Activated naive CD4-positive, alpha-beta T cell treated with Interleukin-2 at 50 U/mL for 16 hours (primary cell): ENCODE measurements around the gene PI4KA.
"Not testable (repeated sequence)": the region's sequence is repeated elsewhere in the genome, so short reads cannot be mapped to it uniquely, and the experiment has no call there.

Experiments used
- DNase-seq: peaks from one replicate; pipeline ENCODE4 v3.0.0-alpha.2; 2020

The PI4KA gene

DNA sequence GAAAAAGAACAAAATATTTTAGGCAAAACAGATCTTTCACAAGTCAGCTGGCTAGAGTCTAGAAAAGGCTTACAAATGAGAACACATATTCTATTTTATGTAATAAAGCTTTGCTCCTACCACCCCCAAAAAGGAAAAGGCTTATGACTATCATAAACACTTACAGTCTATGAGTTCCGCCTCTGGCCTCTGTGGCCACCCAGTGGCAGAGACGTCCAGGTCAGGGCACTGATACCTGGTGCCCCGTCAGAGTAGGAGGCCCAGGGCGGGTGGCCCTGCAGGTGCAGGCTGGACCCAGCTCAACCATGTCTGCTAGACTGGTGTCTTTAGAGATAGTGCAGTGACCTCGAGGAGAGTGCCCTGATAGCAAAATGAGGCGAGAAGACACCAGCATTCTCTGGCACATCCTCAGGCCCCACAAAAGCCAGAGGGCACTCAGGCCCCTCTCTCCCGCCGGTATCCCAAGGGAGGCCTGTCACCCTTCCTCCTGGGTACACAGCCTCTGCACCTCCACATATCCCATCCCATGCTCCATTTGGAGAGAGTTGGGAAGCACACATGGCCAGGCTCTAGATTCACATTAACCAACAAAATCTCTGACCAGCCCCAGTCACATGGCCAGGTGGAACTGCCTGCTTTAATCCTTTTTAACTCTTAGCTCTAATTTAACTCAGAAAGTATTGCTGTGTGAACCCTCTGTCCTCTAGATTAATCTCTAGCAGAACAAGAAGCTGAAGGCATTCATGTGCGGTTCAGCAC, 112.0 kb downstream of the PI4KA start:
- DNase-seq: no peak

DNA sequence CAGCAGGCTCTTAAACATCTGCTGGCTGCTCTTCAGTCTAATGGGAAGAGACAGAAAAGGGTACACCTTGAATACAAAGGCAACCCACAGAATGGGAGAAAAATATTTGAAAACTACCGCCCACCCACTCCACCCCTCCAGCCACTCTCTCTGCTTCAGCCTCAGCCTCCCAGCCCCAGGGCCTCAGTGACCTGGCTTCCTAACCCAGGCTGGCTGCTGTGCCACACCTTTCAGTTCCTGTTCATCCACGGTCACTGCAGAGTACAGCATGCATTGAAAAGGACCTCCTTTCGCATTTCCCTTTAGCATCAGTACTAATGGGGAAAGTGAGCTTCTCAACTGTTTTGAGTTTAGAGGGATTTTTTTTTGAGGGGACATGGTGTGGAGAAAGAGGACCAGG, 113.5 kb downstream of the PI4KA start:
- no peak for DNase-seq

DNA sequence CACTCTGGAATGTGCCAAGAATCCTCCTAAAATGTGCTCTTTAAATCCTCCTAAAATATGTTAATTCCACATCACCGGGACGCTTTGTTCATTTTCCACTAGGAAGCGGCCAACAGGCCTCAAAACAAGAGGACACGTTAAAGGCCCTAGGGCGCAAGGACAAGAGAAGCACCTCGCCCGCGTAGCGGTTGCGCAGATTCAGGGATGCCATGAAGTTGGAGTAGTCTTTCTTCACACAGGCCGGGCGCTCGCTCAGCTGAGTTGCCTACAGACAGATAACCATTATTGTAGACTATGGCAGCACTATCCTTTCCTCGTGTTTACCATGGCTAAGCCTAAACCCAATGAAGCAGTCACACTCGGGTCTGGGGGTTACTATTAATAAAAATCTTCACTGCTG, 114.2 kb downstream of the PI4KA start:
- DNase-seq: no peak

DNA sequence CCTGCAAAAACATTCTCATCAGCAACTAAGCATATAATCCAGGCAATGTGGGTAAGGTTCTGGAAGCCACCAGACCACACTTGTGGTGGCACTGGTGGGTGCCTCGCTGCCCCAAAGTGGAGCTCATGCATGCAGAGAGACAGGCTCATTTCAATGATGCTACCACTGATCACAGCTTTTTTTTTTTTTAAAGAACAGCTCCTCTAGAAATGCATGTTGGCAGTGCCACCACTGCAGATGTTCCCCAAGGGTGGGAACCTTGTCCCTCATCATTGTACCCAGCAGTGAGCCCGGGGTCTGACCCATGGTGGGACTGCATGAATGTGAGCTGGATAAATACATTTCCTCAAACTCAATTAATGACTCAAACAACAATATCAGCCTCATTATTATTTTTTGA, 115.8 kb downstream of the PI4KA start:
- DNase-seq: no peak

DNA sequence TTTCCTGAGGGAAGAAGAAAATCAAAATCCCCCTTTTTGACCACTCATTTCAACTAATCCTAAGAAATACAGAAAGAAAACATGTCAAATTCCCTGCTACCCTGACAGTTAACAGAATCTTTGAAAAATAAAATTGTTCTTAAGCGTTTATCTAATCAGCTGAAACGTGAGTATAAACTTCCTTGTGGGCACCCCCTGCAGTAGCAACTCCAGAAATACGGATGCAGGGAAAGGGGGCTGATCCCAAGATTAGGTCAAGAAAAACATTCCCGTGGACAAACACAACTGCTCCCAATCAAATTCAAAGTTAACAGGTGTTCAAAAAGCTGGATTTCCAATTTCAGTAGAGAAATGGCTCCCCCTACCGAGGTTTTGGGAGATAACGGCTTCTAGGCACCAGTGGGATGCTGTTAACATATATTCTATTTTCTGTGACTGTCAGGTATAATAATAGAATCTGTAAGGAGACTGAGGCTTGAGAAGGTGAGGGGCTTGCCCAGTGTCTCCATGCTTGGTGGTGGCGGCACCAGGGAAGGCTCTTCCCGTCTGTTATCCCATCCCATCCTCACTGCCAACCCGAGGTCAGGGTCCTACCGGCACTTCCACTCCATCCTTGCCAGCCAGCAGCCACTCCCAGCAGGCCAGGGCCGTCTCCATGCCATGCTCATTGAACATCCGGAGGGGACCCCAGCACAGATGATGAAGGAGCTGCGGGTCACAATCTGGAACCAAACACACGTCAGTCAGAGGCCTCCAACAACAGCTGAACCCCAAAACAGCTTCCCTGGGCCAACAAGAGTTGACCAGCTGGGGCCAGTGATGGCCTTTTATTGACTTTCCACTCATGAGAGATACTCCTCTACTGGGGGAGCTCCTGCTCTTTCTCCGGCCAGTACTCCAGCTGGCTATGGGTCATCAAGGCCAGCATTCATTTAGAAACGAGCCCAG, 116.7 kb downstream of the PI4KA start:
- peak; percentile 40 for DNase-seq

DNA sequence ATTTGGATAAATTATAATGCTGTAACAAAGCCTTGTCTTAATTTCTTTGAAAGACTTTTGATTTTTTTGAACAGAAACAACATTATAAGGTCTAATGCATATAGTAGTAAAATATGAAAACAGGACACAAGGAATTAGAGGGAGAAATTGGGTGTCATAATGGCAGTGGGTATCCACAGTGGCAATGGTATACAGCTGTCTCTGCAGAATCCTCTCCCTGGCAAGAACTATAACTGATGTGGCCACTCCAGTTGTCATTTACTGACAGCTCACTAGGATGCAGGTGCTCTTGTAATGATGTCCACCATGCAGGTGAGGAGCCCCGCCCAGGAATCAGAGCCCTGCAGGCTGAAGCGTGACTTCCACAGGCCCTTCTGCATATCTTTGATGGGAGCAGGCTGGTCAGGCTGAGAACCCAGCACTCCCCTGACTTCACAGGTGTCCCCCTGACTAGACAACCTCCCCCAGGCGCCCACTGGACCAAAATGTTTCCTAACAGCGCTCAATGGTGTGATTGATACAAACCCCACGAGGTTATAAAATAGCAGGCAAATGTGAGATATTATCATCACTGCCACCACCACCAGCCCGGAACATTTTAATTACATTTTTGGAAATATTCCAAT, 117.5 kb downstream of the PI4KA start:
- DNase-seq: no peak

DNA sequence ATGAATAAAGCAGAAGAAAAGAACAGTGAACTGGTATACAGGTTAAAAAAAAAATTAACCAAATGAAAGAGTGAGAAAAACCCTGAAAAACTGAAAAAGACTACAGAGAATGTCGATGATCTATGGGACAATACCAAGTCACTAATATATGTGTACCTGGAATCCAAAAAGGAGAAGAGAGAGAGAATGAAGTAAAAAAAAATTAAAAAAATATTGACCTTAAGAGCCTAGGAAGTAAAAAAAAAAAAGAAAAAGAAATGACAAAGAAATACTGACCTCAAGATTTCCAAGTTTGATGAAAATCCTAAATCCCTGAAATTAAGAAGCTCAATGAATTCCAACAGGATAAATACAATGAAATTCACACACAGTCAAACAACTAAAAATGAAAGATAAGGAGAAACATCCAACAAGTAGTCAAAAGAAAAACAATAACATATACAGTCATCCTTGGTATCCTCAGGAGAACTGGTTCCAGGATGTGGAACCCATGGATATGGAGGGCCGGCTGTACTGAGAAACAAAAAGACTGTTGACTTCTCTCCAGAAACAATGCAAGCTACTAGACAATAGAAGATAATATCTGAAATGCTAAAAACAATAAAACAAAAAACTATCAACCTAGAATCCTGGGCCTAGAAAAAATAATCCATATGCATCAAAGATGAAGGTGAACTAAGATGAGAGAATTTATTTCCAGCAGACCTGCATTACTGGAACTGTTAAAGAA, 118.2 kb downstream of the PI4KA start:
- DNase-seq: no peak

DNA sequence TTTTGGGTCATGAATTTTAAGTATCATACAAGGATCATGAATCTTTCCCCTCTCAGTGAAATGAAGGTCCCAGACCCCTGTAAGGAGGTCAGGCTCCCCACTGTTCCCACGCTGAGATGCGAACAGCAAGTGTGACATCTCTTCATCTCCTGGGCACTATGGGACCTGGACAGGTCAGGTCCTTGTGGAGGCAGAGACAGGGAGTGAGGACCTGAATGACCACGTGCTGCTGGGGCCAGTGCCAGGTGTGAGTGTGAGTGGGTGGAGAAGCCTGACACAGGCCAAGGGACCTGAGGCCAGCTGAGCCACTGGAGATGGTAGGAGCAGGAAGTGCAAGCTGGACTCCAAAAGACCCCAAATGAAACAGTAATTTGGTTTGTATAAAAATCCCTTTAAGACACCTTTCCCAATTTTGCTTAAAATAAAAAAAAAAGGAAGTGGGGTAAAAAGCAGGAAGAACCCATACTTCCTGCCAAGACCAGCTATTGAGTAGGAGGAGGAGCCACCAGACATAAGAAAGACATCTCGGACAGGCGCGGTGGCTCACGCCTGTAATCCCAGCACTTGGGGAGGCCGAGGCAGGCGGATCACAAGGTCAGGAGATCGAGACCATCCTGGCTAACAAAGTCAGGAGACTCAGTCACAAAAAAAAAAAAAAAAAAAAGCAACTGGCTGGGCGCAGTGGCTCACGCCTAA, 120.1 kb downstream of the PI4KA start:
- no peak for DNase-seq

DNA sequence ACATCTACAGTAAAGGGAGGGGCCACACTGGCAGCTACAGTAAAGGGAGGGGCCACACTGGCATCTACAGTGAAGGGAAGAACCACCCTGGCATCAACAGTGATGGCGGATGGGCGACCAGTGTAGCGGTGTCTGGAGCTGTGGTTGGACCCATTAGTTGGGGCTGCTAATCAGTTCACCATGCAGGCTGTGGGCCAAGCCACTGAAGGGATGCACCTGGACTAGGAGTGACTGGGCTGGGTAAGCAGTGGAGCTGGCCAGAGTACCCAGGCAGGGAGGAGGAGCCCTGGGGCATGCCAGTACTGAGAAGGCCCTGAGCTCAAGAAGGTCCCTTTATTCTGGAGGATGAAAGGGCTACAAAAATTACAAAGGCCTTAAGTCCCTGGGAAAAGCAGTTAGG, 121.7 kb downstream of the PI4KA start:
- DNase-seq: not testable (repeated sequence)

DNA sequence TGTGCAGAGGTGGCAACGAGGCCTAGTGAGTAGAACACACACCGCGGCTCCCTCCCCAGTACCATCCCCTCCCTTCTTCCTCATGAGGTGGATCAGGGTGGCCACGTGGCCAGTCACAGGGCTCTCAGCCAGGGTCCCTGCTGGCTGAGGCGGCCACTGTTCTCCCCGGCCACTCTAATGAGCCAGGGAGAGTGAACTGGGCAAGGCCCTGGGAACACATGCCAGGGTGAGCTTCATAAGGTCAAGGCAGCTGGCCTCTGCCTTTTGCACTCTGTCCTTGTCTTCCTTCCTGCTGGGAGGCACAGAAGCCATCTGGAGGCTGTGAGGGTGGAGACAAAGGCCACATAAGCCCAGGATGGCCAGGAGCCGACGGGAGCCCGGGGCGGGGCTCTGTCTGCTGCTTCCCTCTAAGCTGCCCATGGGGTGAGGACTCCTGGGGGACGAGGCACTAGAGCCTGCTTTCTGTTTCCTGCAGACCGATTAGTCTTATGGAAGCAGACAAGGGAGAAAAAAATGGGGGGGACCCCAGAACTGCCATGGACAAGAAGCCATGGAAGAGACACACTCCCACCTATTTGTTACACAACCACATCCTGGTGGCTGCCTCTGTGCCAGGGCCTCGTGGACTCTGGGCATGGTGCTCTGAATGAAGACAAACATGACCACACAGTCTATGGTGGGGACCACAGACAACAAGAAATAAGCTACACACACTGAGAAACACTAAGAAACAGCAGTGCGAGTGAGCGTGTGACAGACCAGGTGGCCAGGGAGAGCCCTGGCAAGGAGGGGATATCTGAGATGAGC, 123.1 kb downstream of the PI4KA start:
- not testable (repeated sequence) for DNase-seq

DNA sequence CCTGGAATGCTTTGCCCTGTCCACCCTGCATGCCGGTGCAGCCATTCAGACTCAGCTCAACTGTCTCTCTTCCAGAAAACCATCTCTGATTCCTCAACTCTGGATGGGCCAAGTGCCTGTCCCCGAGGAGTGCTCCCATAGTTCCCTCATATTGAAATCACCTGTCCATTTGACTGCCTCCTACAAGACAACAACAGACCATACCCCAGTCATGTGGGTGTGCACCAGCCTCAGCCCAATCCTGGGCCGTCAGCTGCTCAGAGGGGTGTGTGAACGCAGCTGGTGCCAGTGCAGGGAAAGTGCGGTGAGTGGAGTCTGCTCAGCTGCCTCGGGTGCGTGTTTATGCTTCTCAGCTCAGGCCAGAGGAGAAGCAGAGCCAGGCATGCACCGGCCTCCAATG, 126.2 kb downstream of the PI4KA start:
- not testable (repeated sequence) for DNase-seq

DNA sequence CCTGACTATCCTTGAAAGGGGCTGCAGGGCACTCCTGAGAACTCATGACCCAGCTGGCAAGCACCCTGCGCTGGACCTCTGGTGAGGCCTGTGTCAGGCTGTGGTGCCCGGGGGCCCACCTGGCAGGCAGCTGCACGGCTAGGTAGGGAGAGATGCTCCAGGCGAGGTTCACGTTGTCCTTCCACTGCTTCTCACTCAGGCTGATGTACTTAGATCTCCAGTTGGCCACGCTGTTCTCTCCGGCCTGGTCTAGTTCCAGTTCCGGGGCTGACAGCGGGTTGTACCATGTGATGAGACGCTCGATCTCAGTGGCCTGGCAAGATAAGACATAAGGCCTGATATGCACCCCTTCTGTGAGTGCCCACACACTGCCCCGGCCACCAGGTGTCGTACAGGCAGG, 129.4 kb downstream of the PI4KA start:
- no peak for DNase-seq

DNA sequence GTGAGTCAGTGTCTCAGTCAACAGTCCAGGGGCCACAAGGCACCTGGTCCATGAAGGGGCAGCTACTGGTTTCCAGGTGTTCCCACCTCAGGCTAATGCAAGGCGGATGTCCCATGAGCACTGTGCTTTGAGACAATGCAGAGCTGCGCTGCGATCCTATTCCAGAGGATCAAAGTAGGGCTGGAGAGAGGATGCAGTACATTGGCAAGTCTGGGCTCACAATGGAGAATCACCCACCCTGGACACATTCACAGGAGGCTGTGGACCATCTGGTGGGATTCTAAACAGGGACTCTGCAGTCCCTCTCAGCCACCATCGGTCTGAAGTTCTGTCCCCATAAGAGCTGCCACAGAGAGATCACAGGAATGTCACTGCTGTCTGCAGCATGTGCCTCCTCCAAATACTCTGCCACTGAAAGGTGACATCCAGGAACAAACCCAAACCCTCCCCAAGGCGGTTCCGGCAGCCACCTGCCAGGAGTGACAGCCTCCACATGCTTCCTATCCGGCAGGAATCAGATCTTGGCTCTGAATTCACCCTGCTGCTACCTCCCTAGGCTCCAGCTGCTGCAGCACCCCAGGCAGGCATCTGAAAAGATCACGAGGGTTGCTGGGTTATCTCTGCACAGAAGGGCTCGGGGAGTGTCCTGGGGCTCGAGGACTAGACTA, 130.0 kb downstream of the PI4KA start:
- DNase-seq: no peak

DNA sequence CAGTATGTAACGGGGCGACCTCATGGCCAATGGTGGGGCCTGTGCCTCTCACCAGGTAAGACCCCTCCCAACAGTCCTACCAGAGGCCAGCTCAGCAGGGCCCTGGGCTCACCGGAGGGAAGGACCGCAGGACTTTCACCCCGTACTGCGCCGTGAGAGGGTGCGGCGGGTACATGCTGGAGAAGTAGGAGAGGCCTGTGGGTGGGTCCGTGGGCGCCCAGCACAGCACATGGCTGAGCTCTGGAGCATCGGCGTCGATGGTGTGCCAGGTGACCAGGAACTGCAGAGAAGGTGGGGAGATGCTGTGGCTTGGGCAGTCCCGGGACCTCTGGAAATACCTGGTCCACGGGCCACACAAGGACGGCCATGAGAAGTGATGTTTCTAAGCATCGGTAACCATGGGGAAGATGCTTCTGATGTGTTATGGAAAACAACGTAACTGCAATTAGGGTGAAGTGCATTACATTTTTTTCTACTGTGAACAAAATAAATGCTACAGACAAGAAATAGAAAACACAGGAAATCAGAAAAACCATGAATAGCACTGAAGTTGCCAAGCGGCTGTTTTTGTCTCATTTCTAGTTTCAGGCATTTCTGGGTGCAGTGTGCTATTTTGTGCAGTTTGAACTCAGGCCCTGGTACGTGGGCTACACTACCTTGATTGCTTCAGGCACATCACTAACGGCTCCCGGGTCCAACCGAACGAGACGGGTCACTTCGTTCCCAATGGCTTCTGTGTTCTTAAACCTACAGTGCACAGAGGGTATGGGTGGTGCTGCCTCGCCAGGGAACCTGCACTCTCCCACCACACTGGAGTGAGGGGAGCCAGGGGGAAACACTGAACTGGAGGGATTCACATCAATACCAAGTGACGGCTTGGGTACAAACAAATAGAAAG, 131.2 kb downstream of the PI4KA start:
- DNase-seq: no peak

DNA sequence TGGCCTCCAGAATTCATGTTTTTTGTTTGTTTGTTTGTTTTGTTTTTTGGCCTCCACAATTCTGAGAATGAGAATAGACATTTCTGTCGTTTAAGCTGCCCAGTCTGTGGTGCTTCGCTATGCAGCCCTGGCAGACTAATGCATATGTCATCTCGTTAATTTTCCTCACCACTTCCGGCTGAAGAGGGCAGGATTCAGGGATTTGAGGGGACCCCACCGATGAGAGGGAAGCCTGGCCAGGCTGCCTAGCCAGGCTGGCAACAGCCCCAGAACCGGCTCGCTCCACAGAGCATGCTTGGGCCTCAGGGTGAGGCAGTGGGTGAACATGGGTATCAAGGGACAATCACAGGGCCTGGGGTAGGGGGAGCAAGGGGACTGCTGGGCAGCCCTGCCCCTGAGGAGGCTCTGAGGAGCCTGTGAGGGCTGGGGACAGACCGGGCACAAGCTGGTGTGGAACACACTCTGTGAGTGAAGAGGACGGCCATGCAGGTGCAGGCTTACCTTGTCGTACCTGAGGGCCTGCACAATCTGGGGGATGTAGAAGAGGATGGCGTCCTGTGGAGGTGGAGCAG, 132.5 kb downstream of the PI4KA start:
- no peak for DNase-seq

DNA sequence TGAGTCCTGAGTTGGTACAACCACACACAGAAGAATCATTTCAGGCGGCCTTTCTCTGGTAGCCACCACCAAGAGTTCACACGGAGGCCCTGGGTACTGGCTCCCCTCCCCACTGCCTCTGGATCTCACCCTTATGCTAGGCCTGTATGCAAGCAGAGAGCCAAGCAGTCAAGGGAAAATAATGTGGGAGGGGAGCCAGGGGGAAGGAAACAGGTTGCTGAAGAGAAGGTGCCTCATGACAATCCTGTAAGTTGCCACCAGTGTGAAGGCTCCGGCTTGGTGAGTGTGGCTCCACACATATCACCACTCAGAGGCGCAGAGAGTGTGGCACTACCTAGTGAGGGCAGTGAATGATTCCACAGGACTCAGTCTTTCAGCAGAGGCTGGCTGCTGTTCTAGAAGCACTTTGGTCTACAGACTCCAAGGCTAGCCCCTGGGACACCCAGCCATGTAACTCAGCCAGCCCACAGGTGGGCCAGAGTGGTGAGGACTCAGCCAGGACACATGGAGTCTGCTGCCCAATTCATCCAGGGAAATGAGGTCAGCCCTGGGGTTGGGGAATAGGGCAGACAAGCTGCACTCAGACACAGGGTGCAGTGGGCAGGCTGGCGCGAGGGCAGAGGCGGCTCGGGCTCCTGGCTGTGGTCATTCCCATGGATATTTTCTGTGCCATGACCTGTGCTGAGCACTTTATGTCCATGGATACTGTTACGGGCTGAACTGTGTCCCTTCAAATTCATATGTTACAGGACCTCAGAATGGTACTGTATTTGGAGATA, 133.7 kb downstream of the PI4KA start:
- DNase-seq: no peak

DNA sequence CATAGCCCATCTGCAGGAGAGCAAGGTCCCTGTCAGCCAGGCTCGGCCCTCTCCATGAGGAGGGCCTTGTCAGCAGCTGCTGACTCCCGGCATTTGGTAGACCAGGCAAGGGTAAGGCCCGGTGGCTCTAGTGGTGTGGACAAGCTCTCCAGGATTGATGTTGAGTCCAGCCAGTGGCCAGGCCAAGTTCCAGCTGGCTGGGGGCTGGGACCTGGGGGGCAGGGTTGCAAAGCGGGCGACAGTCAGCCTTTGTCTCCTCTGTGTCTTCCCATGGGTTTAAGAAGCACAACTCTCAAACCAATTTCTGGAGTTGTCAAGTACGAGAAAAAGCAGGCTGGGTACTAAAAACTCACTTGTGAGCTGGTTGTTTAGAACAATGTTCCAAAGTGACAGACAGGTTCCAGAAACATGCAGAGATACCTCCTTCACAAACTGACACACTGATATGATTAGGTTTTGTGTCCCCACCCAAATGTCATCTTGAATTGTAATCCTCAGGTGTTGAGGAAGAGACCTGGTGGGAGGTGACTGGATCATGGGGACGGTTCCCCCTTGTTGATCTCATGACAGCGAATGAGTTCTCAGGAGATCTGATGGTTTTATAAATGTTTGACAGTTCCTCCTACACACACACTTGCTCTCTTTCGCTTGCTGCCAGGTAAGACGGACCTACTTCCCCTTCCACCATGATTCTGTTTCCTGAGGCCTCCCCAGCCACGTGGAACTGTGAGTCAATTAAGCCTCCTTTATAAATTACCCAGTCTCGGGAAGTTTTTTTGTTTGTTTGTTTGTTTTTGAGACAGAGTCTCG, 137.0 kb downstream of the PI4KA start:
- DNase-seq: no peak
